HEK293 (cell line): ENCODE measurements around the gene LEMD1.

Experiments used
- CTCF ChIA-PET: fragments of 350-600 bp; formaldehyde crosslinking; extraction: SDS; loops from one replicate; lab custom pipeline; 2021; ENCODE audit warnings: antibody characterized with exemption; lab: Yijun Ruan, JAX
- POLR2A ChIA-PET: fragments of 300-600 bp; formaldehyde crosslinking; extraction: SDS; loops from one replicate; lab custom pipeline; 2020; ENCODE audit warnings: antibody characterized with exemption, inconsistent platforms; lab: Yijun Ruan, JAX
- H3K27ac ChIP-seq: fragments of 200-500 bp; sonication (Bioruptor generic); 2 replicates; pipeline ENCODE4 v1.5.1; 2014; ENCODE audit warnings: low read depth, low read length, control low read depth, inconsistent platforms; ENCODE audit errors: extremely low read depth
- H3K36me3 ChIP-seq, 2 experiments: fragments of 200-500 bp in 1 of 2; sonication (Bioruptor generic) in 1 of 2; 1 replicate in 1 of 2; 2 replicates in 1 of 2; pipeline ENCODE4 v1.5.1; 2014 to 2017; ENCODE audit warnings: inconsistent platforms in 2 of 2, low read length in 2 of 2; ENCODE audit not compliant: control insufficient read depth in 2 of 2, insufficient read depth in 1 of 2
- H3K4me1 ChIP-seq: fragments of 200-500 bp; sonication (Bioruptor generic); 2 replicates; pipeline ENCODE4 v1.5.1; 2014; ENCODE audit warnings: mild to moderate bottlenecking, low read length, inconsistent platforms; ENCODE audit not compliant: control insufficient read depth, insufficient read depth
- H3K4me3 ChIP-seq: 2 replicates; pipeline ENCODE4 v1.5.1; 2011; ENCODE audit warnings: low read depth, mild to moderate bottlenecking, control low read depth, low read length, moderate library complexity
- H3K9me3 ChIP-seq: fragments of 200-500 bp; sonication (Bioruptor generic); 2 replicates; pipeline ENCODE4 v1.5.1; 2014; ENCODE audit warnings: low read depth, low read length, inconsistent platforms; ENCODE audit not compliant: control insufficient read depth, insufficient read depth
- KLF1 ChIP-seq: fragments of 450-650 bp; formaldehyde crosslinking; IDR thresholded peaks from 2 replicates; pipeline ENCODE4 v1.5.1; 2016; ENCODE audit warnings: missing biosample characterization, missing genetic modification characterization
- KLF10 ChIP-seq: fragments of 450-650 bp; IDR thresholded peaks from 2 replicates; pipeline ENCODE4 v1.5.1; 2018; ENCODE audit warnings: missing biosample characterization, mild to moderate bottlenecking, missing genetic modification characterization
- KLF7 ChIP-seq: fragments of 450-650 bp; formaldehyde crosslinking; IDR thresholded peaks from 2 replicates; pipeline ENCODE4 v1.5.1; 2016; ENCODE audit warnings: missing biosample characterization, missing genetic modification characterization, borderline replicate concordance
- REPIN1 ChIP-seq: fragments of 450-650 bp; formaldehyde crosslinking; IDR thresholded peaks from 2 replicates; pipeline ENCODE4 v1.5.1; 2017; ENCODE audit warnings: missing biosample characterization, missing genetic modification characterization, low read depth
- SCRT1 ChIP-seq: fragments of 450-650 bp; formaldehyde crosslinking; IDR thresholded peaks from 2 replicates; pipeline ENCODE4 v1.5.1; 2016; ENCODE audit warnings: missing biosample characterization, missing genetic modification characterization, borderline replicate concordance
- SP7 ChIP-seq: fragments of 450-650 bp; formaldehyde crosslinking; IDR thresholded peaks from 2 replicates; pipeline ENCODE4 v1.5.1; 2016; ENCODE audit warnings: missing biosample characterization, missing genetic modification characterization
- ZNF174 ChIP-seq: fragments of 450-650 bp; formaldehyde crosslinking; IDR thresholded peaks from 2 replicates; pipeline ENCODE4 v1.5.0; 2017; ENCODE audit warnings: missing biosample characterization, mild to moderate bottlenecking, missing genetic modification characterization
- ZNF202 ChIP-seq: fragments of 450-650 bp; formaldehyde crosslinking; IDR thresholded peaks from 2 replicates; pipeline ENCODE4 v1.5.1; 2016; ENCODE audit warnings: missing biosample characterization, missing genetic modification characterization, borderline replicate concordance
- ZNF239 ChIP-seq: fragments of 450-650 bp; formaldehyde crosslinking; IDR thresholded peaks from 2 replicates; pipeline ENCODE4 v1.5.1; 2016; ENCODE audit warnings: missing biosample characterization, missing genetic modification characterization
- ZNF24 ChIP-seq: fragments of 450-650 bp; formaldehyde crosslinking; IDR thresholded peaks from 2 replicates; pipeline ENCODE4 v1.5.1; 2016; ENCODE audit warnings: missing biosample characterization, missing genetic modification characterization
- ZNF366 ChIP-seq: fragments of 450-650 bp; formaldehyde crosslinking; conservative IDR thresholded peaks from 2 replicates; pipeline ENCODE4 v1.5.1; 2016; ENCODE audit warnings: missing biosample characterization, missing genetic modification characterization
- ZNF433 ChIP-seq: fragments of 450-650 bp; formaldehyde crosslinking; IDR thresholded peaks from 2 replicates; pipeline ENCODE4 v1.5.1; 2016; ENCODE audit warnings: missing biosample characterization, missing genetic modification characterization, low read depth
- ZNF501 ChIP-seq: fragments of 450-650 bp; formaldehyde crosslinking; IDR thresholded peaks from 2 replicates; pipeline ENCODE4 v1.5.1; 2016; ENCODE audit warnings: missing biosample characterization, missing genetic modification characterization
- ZNF558 ChIP-seq: fragments of 450-650 bp; formaldehyde crosslinking; IDR thresholded peaks from 2 replicates; pipeline ENCODE4 v1.5.1; 2016; ENCODE audit warnings: missing biosample characterization, missing genetic modification characterization
- TF ChIP-seq, protein P1 (sequence below): fragments of 450-650 bp; formaldehyde crosslinking; conservative IDR thresholded peaks from 2 replicates; pipeline ENCODE4 v1.5.1; 2016; ENCODE audit warnings: low read depth, missing biosample characterization, missing genetic modification characterization
- TF ChIP-seq, protein P2 (sequence below): fragments of 450-650 bp; formaldehyde crosslinking; optimal IDR thresholded peaks from 2 replicates; pipeline ENCODE3; 2016; ENCODE audit warnings: missing biosample characterization, mild to moderate bottlenecking, missing genetic modification characterization
- TF ChIP-seq, protein P3 (sequence below): fragments of 450-650 bp; formaldehyde crosslinking; IDR thresholded peaks from 2 replicates; pipeline ENCODE4 v1.5.1; 2016; ENCODE audit warnings: missing biosample characterization, missing genetic modification characterization
- TF ChIP-seq, protein P4 (sequence below): fragments of 450-650 bp; formaldehyde crosslinking; IDR thresholded peaks from 2 replicates; pipeline ENCODE4 v1.5.1; 2016; ENCODE audit warnings: missing biosample characterization, missing genetic modification characterization

Gene LEMD1

GRCh38 chr1:205391386-205391785 is 30.5 kb downstream of the LEMD1 start:
- TF ChIP-seq, protein P1, sequence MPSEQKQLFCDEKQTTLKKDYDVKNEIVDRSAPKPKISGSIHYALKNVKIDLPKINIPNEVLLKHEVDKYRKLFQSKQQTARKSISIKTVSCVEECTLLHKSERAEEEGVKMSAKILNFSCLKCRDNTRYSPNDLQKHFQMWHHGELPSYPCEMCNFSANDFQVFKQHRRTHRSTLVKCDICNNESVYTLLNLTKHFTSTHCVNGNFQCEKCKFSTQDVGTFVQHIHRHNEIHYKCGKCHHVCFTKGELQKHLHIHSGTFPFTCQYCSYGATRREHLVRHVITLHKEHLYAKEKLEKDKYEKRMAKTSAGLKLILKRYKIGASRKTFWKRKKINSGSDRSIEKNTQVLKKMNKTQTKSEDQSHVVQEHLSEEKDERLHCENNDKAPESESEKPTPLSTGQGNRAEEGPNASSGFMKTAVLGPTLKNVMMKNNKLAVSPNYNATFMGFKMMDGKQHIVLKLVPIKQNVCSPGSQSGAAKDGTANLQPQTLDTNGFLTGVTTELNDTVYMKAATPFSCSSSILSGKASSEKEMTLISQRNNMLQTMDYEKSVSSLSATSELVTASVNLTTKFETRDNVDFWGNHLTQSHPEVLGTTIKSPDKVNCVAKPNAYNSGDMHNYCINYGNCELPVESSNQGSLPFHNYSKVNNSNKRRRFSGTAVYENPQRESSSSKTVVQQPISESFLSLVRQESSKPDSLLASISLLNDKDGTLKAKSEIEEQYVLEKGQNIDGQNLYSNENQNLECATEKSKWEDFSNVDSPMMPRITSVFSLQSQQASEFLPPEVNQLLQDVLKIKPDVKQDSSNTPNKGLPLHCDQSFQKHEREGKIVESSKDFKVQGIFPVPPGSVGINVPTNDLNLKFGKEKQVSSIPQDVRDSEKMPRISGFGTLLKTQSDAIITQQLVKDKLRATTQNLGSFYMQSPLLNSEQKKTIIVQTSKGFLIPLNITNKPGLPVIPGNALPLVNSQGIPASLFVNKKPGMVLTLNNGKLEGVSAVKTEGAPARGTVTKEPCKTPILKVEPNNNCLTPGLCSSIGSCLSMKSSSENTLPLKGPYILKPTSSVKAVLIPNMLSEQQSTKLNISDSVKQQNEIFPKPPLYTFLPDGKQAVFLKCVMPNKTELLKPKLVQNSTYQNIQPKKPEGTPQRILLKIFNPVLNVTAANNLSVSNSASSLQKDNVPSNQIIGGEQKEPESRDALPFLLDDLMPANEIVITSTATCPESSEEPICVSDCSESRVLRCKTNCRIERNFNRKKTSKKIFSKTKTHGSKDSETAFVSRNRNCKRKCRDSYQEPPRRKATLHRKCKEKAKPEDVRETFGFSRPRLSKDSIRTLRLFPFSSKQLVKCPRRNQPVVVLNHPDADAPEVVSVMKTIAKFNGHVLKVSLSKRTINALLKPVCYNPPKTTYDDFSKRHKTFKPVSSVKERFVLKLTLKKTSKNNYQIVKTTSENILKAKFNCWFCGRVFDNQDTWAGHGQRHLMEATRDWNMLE (tag by site-specific recombination), result no peak
- TF ChIP-seq SCRT1 (no peak), KLF7 (no peak), ZNF558 (no peak), ZNF501 (tag by site-specific recombination) (no peak), SP7 (tag by site-specific recombination) (no peak), KLF1 (no peak), ZNF239 (tag by site-specific recombination) (no peak), KLF10 (tag by site-specific recombination) (no peak), ZNF202 (no peak), REPIN1 (tag by site-specific recombination) (no peak), ZNF433 (tag by site-specific recombination) (no peak), ZNF366 (no peak)
- TF ChIP-seq, protein P2, sequence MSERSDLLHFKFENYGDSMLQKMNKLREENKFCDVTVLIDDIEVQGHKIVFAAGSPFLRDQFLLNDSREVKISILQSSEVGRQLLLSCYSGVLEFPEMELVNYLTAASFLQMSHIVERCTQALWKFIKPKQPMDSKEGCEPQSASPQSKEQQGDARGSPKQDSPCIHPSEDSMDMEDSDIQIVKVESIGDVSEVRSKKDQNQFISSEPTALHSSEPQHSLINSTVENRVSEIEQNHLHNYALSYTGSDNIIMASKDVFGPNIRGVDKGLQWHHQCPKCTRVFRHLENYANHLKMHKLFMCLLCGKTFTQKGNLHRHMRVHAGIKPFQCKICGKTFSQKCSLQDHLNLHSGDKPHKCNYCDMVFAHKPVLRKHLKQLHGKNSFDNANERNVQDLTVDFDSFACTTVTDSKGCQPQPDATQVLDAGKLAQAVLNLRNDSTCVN (tag by site-specific recombination), result no peak
- TF ChIP-seq, protein P3, sequence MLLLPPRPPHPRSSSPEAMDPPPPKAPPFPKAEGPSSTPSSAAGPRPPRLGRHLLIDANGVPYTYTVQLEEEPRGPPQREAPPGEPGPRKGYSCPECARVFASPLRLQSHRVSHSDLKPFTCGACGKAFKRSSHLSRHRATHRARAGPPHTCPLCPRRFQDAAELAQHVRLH (tag by site-specific recombination), result no peak
- TF ChIP-seq, protein P4, sequence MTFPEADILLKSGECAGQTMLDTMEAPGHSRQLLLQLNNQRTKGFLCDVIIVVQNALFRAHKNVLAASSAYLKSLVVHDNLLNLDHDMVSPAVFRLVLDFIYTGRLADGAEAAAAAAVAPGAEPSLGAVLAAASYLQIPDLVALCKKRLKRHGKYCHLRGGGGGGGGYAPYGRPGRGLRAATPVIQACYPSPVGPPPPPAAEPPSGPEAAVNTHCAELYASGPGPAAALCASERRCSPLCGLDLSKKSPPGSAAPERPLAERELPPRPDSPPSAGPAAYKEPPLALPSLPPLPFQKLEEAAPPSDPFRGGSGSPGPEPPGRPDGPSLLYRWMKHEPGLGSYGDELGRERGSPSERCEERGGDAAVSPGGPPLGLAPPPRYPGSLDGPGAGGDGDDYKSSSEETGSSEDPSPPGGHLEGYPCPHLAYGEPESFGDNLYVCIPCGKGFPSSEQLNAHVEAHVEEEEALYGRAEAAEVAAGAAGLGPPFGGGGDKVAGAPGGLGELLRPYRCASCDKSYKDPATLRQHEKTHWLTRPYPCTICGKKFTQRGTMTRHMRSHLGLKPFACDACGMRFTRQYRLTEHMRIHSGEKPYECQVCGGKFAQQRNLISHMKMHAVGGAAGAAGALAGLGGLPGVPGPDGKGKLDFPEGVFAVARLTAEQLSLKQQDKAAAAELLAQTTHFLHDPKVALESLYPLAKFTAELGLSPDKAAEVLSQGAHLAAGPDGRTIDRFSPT (tag by site-specific recombination), result no peak
- TF ChIP-seq, all 188 proteins: peak for 0
- ChIA-PET CTCF (interaction anchor here (0.5 to 2.9 kb wide), 7 partner anchors 15 to 320 kb away, joined by 3 to 14 read pairs (median 4); no protein-coding TSS in a partner anchor), POLR2A (no interaction called here)
- H3K4me1 ChIP-seq, result no peaks in the 10 kb centered on the region
- no peaks in the 10 kb centered on the region for H3K9me3 ChIP-seq
- H3K36me3 ChIP-seq, result no peaks in the 10 kb centered on the region
- H3K4me3 ChIP-seq, result no peak overlapping the region
- no peak overlapping the region for H3K27ac ChIP-seq

DNA sequence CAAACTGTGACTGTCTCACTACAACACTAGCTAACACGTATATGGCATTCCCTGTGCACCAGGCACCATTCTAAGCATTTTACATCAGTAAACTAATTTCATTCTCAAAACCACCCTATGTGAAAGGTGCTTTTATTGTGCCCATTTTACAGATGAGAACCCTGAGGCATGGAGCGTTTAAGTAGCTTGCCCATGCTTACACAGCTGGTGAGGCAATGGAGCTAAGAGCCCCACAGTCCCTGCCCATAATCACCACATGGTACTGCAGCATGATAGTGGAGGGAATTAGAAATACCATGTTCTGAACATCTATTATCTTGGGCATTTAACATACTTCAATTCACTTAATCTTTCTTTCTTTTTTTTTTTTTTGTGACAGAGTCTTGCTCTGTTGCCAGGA is 34.0 kb downstream of the LEMD1 start:
- H3K27ac ChIP-seq, result no peak overlapping the region
- CTCF ChIA-PET, result interaction anchor here (0.7 to 3.5 kb wide), 7 partner anchors 9 to 271 kb away, joined by 3 to 34 read pairs (median 3); no protein-coding TSS in a partner anchor
- no peaks in the 10 kb centered on the region for H3K36me3 ChIP-seq
- no peak overlapping the region for H3K4me3 ChIP-seq
- TF ChIP-seq ZNF24 (0 out of 2 replicates have a peak, but pooled peaks have one; percentile 25), ZNF174 (tag by site-specific recombination) (no peak)
- H3K9me3 ChIP-seq, result no peaks in the 10 kb centered on the region
- no peaks in the 10 kb centered on the region for H3K4me1 ChIP-seq
- POLR2A ChIA-PET, result no interaction called here
